Upper lobe of left lung (tissue), 6 donors: Measurements from ENCODE around the gene GCM1. TPM values are rescaled to one million over a fixed set of nuclear protein-coding genes. Genes with fewer than 3 reads are reported as not detected.

Experiments
- ATAC-seq, 2 donors: fragments of 200-7000 bp; cut with Tn5 transposase; one replicate each; pipeline ENCODE4 v1.9.1; 2022; ENCODE audit warnings: mild to moderate bottlenecking in 2 of 2, moderate library complexity in 2 of 2; ENCODE audit not compliant: low FRiP score in 2 of 2
- DNase-seq, 2 donors: peaks; one replicate each; pipeline ENCODE4 v3.0.0-alpha.2; 2019 to 2020
- H3K27ac ChIP-seq, 4 donors: fragments of 200-600 bp; sonication (generic); one replicate each; pipeline ENCODE4 v1.5.1; 2016 to 2019
- H3K27me3 ChIP-seq, 4 donors: fragments of 200-600 bp; sonication (generic); one replicate each; pipeline ENCODE4 v1.5.1; 2017 to 2019
- H3K36me3 ChIP-seq, 4 donors: fragments of 200-600 bp; sonication (generic); one replicate each; pipeline ENCODE4 v1.5.1; 2016 to 2019
- H3K4me1 ChIP-seq, 4 donors: fragments of 200-600 bp; sonication (generic); one replicate each; pipeline ENCODE4 v1.5.1; 2018 to 2019
- H3K4me3 ChIP-seq, 4 donors: fragments of 200-600 bp; sonication (generic); one replicate each; pipeline ENCODE4 v1.5.1; 2017 to 2019; ENCODE audit warnings: mild to moderate bottlenecking in 2 of 4, moderate library complexity in 1 of 4
- H3K9me3 ChIP-seq, 4 donors: fragments of 200-600 bp; sonication (generic); one replicate each; pipeline ENCODE4 v1.5.1; 2018 to 2019
- EP300 ChIP-seq, 4 donors: sonication (generic); formaldehyde crosslinking; IDR thresholded peaks; one replicate each; pipeline ENCODE4 v1.5.1; 2017; ENCODE audit warnings: antibody characterized with exemption in 4 of 4, control low read depth in 2 of 4
- POLR2A ChIP-seq, 4 donors: fragments of 450-650 bp; IDR thresholded peaks; one replicate each; pipeline ENCODE4 v1.5.1; 2016 to 2017; ENCODE audit warnings: antibody characterized with exemption in 4 of 4, mild to moderate bottlenecking in 2 of 4
- POLR2AphosphoS5 ChIP-seq, 2 donors: sonication (generic); formaldehyde crosslinking; IDR thresholded peaks; one replicate each; pipeline ENCODE4 v1.5.1; 2017; ENCODE audit warnings: antibody characterized with exemption in 2 of 2
- WGBS, 2 donors: methylation state at CpG; one replicate each; pipeline ENCODE4 v1.1.5; 2017 to 2018; 5-methylcytosine and 5-hydroxymethylcytosine counted together
- total RNA-seq, 6 donors: library from RNA; depleted of rRNA in 4 of 6; stranded (reverse); fragments of >200 nt in 4 of 6; gene quantifications; one replicate each; pipeline versions ENCODE4 v1.1.0 to v1.2.1, GENCODE V29; 2016 to 2021
- TF ChIP-seq, protein P1 (sequence below), 6 experiments: fragments of 450-650 bp in 4 of 6; fragments of 200-600 bp in 2 of 6; sonication (generic) in 2 of 6; IDR thresholded peaks; one replicate each; pipeline ENCODE4 v1.5.1; 2016 to 2019; ENCODE audit warnings: antibody characterized with exemption in 6 of 6
- donor health status: DM: no; HTN: no; CAD: no; lungs with moderate emphysema.
- donor health status: DM: no; HTN: yes; CAD: no; lungs with severe emphysema.

Gene GCM1
- total RNA-seq, 6 donors from 2014 or later, result 0.20 to 0.22 TPM; not detected in 4

DNA sequence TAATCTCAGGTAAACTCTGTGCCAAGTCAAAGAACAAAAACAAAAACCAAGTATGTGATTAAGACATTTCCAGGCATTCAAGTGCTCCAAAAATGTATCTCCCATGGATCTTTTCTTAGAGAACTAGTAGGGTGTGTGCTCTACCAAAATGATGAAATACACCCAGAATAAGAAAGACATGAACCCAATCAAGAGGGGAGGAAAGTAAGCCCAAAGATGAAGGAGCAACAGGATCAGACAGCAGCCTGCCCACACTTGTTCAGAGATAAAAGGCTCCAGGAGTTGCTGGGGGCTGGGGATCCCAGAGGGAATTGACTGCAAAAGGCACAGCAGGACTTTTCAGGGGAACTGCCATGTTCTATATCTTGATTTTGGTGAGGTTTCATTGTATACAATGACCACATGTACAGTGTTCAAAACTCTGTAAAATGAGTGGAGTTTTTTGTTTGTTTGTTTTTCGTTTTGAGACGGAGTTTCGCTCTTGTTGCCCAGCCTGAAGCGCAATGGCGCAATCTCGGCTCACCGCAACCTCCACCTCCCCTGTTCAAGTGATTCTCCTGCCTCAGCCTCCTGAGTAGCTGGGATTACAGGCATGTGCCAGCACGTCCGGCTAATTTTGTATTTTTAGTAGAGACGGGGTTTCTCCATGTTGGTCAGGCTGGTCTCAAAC, 24.4 kb downstream of the GCM1 start:
- no peak for DNase-seq
- Histone ChIP-seq H3K4me3 (no peak overlapping the region), H3K4me1 (peaks cover 0 to 4% (median 0%) of the 10 kb centered on the region in 4 donors), H3K27me3 (no peaks in the 10 kb centered on the region), H3K9me3 (no peaks in the 10 kb centered on the region), H3K36me3 (no peaks in the 10 kb centered on the region), H3K27ac (no peak overlapping the region)
- no peak for ATAC-seq
- TF ChIP-seq POLR2A (IDR thresholded peaks at IDR 0.05), result no peak
- no peak for TF ChIP-seq POLR2AphosphoS5 (IDR thresholded peaks at IDR 0.05)
- TF ChIP-seq, protein P1, sequence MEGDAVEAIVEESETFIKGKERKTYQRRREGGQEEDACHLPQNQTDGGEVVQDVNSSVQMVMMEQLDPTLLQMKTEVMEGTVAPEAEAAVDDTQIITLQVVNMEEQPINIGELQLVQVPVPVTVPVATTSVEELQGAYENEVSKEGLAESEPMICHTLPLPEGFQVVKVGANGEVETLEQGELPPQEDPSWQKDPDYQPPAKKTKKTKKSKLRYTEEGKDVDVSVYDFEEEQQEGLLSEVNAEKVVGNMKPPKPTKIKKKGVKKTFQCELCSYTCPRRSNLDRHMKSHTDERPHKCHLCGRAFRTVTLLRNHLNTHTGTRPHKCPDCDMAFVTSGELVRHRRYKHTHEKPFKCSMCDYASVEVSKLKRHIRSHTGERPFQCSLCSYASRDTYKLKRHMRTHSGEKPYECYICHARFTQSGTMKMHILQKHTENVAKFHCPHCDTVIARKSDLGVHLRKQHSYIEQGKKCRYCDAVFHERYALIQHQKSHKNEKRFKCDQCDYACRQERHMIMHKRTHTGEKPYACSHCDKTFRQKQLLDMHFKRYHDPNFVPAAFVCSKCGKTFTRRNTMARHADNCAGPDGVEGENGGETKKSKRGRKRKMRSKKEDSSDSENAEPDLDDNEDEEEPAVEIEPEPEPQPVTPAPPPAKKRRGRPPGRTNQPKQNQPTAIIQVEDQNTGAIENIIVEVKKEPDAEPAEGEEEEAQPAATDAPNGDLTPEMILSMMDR (IDR thresholded peaks at IDR 0.05), result no peak
- no peak for TF ChIP-seq EP300 (IDR thresholded peaks at IDR 0.05)
- 95 to 96% methylated on average over 10 of the region's 10 CpGs for WGBS, 2 donors

DNA sequence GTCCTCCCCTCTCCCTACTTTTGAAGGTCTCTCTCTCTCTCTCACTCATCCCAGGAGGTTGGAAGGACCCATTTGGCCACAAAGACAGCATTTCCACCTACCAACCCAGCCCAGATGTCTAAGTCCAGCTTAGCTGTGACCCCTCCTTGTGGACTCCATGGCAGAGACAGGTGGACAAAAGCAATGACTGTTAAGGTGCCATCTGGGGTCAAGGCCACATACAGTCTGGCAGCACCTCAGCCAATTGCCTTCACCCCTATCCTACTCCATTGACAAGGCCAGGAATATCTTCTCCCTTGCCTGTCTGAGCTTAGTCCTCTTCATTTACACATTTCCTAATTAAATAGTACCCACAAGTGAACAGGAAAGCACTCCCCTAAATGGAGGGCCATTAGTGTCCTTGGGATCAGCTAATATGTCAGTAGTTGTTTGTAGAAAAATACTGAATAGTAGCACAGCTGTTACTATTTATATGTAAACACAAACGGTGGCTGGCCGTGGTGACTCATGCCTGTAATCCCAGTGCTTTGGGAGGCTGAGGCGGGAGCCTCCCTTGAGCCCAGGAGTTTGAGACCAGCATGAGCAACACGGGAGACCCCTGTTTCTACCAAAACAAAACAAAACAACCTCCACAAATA, 28.8 kb downstream of the GCM1 start:
- WGBS, 2 donors, result 57 to 68% methylated on average over 4 of the region's 4 CpGs
- Histone ChIP-seq H3K9me3 (no peaks in the 10 kb centered on the region), H3K4me1 (no peaks in the 10 kb centered on the region), H3K36me3 (no peaks in the 10 kb centered on the region), H3K27me3 (no peaks in the 10 kb centered on the region), H3K4me3 (no peak overlapping the region), H3K27ac (no peak overlapping the region)
- DNase-seq, result no peak
- TF ChIP-seq, protein P1 (IDR thresholded peaks at IDR 0.05), result no peak
- no peak for ATAC-seq

DNA sequence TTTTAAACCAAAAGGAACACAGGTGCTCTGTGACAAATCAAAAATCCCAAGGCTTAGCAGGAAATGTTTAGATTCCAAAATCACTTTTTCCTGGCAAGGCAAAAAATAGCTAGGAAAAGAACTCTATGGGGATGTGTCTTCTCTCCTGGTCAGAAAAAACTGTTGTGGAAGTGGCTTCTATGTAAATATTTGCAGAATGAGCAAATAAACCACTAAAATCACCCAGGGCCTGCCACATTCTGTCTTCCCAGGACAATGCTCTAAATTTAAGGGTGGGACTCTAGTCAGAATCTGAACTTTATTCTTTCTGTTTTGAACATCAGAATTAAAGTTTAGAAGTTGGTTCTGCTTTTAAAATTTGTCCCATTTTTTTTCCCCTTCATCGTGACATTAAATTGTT, 29.3 kb downstream of the GCM1 start:
- Histone ChIP-seq H3K27me3 (no peaks in the 10 kb centered on the region), H3K36me3 (no peaks in the 10 kb centered on the region), H3K9me3 (no peaks in the 10 kb centered on the region), H3K4me1 (no peaks in the 10 kb centered on the region), H3K27ac (no peak overlapping the region), H3K4me3 (no peak overlapping the region)
- DNase-seq (no peak), ATAC-seq (no peak)
- 84 to 89% methylated on average over 1 of the region's 1 CpG for whole genome bisulfite sequencing, 2 donors
- TF ChIP-seq, protein P1 (IDR thresholded peaks at IDR 0.05), result no peak
- TF ChIP-seq POLR2A (IDR thresholded peaks at IDR 0.05) (no peak), EP300 (IDR thresholded peaks at IDR 0.05) (no peak), POLR2AphosphoS5 (IDR thresholded peaks at IDR 0.05) (no peak)

DNA sequence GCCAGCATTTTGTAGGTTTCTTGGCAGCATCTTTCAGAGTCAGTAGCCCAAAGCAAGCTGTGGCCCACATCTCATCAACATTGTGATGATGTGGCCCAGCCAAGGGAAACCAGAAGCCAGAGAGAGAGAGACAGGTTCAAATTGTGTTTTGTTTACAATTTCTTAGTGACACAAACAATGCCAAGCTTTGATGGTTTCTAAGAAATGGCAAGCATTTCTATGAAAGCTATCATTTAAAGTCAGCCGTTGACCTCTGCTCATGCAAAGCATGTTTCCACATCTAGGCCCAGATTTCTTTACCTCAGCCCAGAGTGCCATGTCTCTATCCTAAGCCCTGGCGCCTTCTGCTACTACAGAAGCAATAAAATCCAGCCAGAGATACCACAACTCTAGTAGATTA, 32.9 kb downstream of the GCM1 start:
- Histone ChIP-seq H3K27me3 (no peaks in the 10 kb centered on the region), H3K9me3 (no peaks in the 10 kb centered on the region), H3K27ac (no peak overlapping the region), H3K4me1 (peaks cover 0 to 9% (median 2%) of the 10 kb centered on the region in 4 donors), H3K4me3 (no peak overlapping the region), H3K36me3 (no peaks in the 10 kb centered on the region)
- TF ChIP-seq, protein P1 (IDR thresholded peaks at IDR 0.05), result no peak
- TF ChIP-seq EP300 (IDR thresholded peaks at IDR 0.05) (no peak), POLR2AphosphoS5 (IDR thresholded peaks at IDR 0.05) (no peak), POLR2A (IDR thresholded peaks at IDR 0.05) (no peak)
- no peak for DNase-seq
- WGBS, 2 donors, result 94 to 95% methylated on average over 2 of the region's 2 CpGs
- no peak for ATAC-seq

DNA sequence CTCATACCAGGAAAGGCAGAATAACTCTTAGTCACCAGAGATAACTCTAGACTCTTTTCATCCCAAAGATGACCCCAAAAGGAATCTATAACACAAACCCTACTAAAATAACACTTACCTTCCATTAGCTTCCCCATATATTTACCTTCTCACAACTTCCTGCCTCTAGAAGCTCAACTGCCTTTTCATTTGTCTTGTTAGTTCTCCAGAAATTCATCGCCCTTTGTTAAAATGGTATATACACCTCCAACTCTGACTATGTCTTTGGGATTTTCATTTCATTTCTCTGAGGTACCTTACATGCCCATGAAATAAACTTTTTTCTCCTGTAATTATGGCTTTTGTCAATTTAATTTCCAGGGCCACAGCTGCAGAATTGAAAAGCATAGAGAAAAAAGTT, 33.5 kb downstream of the GCM1 start:
- DNase-seq (no peak), ATAC-seq (no peak)
- TF ChIP-seq, protein P1 (IDR thresholded peaks at IDR 0.05), result no peak
- TF ChIP-seq POLR2AphosphoS5 (IDR thresholded peaks at IDR 0.05) (no peak), EP300 (IDR thresholded peaks at IDR 0.05) (no peak), POLR2A (IDR thresholded peaks at IDR 0.05) (no peak)
- Histone ChIP-seq H3K4me1 (peaks cover 0 to 9% (median 2%) of the 10 kb centered on the region in 4 donors), H3K27ac (no peak overlapping the region), H3K9me3 (no peaks in the 10 kb centered on the region), H3K27me3 (no peaks in the 10 kb centered on the region), H3K36me3 (no peaks in the 10 kb centered on the region), H3K4me3 (no peak overlapping the region)
- whole genome bisulfite sequencing, 2 donors, result 95 to 96% methylated on average over 1 of the region's 1 CpG
